Peyer's patch (tissue), 4 donors: ENCODE data around the gene SYK. TPM values are rescaled to one million over a fixed set of nuclear protein-coding genes. Genes with fewer than 3 reads are reported as not detected.
A peak's percentile ranks its signal among the peaks of the same experiment; 100 is the strongest.

Source experiments
- DNase-seq, 3 donors: peaks; one replicate each; pipeline ENCODE4 v3.0.0-alpha.2; 2017 to 2019
- H3K27ac ChIP-seq, 4 donors: fragments of 200-600 bp; sonication (generic); one replicate each; pipeline ENCODE4 v1.5.1; 2016 to 2019
- H3K27me3 ChIP-seq, 2 donors: fragments of 200-600 bp; sonication (generic); one replicate each; pipeline ENCODE4 v1.5.1; 2019
- H3K36me3 ChIP-seq, 3 donors: fragments of 200-600 bp; sonication (generic); one replicate each; pipeline ENCODE4 v1.5.1; 2016 to 2019
- H3K4me1 ChIP-seq, 4 donors: fragments of 200-600 bp; sonication (generic); one replicate each; pipeline ENCODE4 v1.5.1; 2016 to 2019
- H3K4me3 ChIP-seq, 4 donors: fragments of 200-600 bp; sonication (generic); 1 replicate in 3 of 4; 2 replicates in 1 of 4; pipeline ENCODE4 v1.5.1; 2016 to 2019; ENCODE audit warnings: mild to moderate bottlenecking in 1 of 4
- H3K9me3 ChIP-seq, 4 donors: fragments of 200-600 bp; sonication (generic); one replicate each; pipeline ENCODE4 v1.5.1; 2016 to 2019; ENCODE audit warnings: mild to moderate bottlenecking in 1 of 4
- CTCF ChIP-seq, 6 experiments: fragments of 450-650 bp in 4 of 6; fragments of 200-600 bp in 2 of 6; sonication (generic) in 1 of 6; IDR thresholded peaks; one replicate each; pipeline ENCODE4 v1.5.1; 2017 to 2019; ENCODE audit warnings: antibody characterized with exemption in 6 of 6, mild to moderate bottlenecking in 3 of 6, moderate library complexity in 1 of 6
- POLR2A ChIP-seq, 2 donors: fragments of 450-650 bp; IDR thresholded peaks; one replicate each; pipeline ENCODE4 v1.5.1; 2017; ENCODE audit warnings: antibody characterized with exemption in 2 of 2, mild to moderate bottlenecking in 2 of 2, moderate library complexity in 2 of 2
- total RNA-seq, 4 donors: library from RNA; depleted of rRNA; stranded (reverse); fragments of >200 nt; gene quantifications; one replicate each; pipeline ENCODE4 v1.1.0, GENCODE V29; 2016

The SYK gene
- total RNA-seq, 4 donors from 2014 or later: 48.7 to 81.7 (median 60.0) TPM

- no peak for TF ChIP-seq CTCF (IDR thresholded peaks at IDR 0.05)
- no peak for TF ChIP-seq POLR2A (IDR thresholded peaks at IDR 0.05)
- H3K27me3 ChIP-seq: no peaks in the 10 kb centered on the region
- H3K4me1 ChIP-seq: peaks cover 0 to 8% (median 2%) of the 10 kb centered on the region in 4 donors
- H3K9me3 ChIP-seq: no peaks in the 10 kb centered on the region
- peak overlapping the region in 1 of 4 donors; percentile 72 for H3K27ac ChIP-seq
- DNase-seq: no peak
- H3K36me3 ChIP-seq: no peaks in the 10 kb centered on the region
- no peak overlapping the region for H3K4me3 ChIP-seq
Observed at GRCh38 chr9:90813523-90813922, 11.9 kb downstream of the SYK start.

- no peaks in the 10 kb centered on the region for H3K36me3 ChIP-seq
- H3K27me3 ChIP-seq: no peaks in the 10 kb centered on the region
- H3K4me3 ChIP-seq: no peak overlapping the region
- TF ChIP-seq POLR2A (IDR thresholded peaks at IDR 0.05) (no peak), CTCF (IDR thresholded peaks at IDR 0.05) (no peak)
- H3K27ac ChIP-seq: peak overlapping the region in 1 of 4 donors; percentile 72
- no peaks in the 10 kb centered on the region for H3K9me3 ChIP-seq
- no peak for DNase-seq
- H3K4me1 ChIP-seq: peaks cover 0 to 5% (median 2%) of the 10 kb centered on the region in 4 donors
Observed at GRCh38 chr9:90814355-90814754, 12.7 kb downstream of the SYK start.

GRCh38 chr9:90815183-90815943, 13.7 kb downstream of the SYK start:
- TF ChIP-seq CTCF (IDR thresholded peaks at IDR 0.05) (no peak), POLR2A (IDR thresholded peaks at IDR 0.05) (no peak)
- H3K4me1 ChIP-seq: peaks cover 0 to 5% (median 2%) of the 10 kb centered on the region in 4 donors
- no peaks in the 10 kb centered on the region for H3K27me3 ChIP-seq
- peak in 2 of 3 donors; percentile 83 to 86 for DNase-seq
- H3K36me3 ChIP-seq: no peaks in the 10 kb centered on the region
- H3K27ac ChIP-seq: peak overlapping the region in 1 of 4 donors; percentile 72
- H3K9me3 ChIP-seq: no peaks in the 10 kb centered on the region
- no peak overlapping the region for H3K4me3 ChIP-seq

GRCh38 chr9:90815944-90816357, 14.3 kb downstream of the SYK start:
- Histone ChIP-seq H3K4me3 (no peak overlapping the region), H3K27me3 (no peaks in the 10 kb centered on the region), H3K9me3 (no peaks in the 10 kb centered on the region), H3K27ac (peak overlapping the region in 1 of 4 donors; percentile 72), H3K36me3 (no peaks in the 10 kb centered on the region), H3K4me1 (peaks cover 0 to 5% (median 2%) of the 10 kb centered on the region in 4 donors)
- no peak for DNase-seq
- TF ChIP-seq CTCF (IDR thresholded peaks at IDR 0.05) (no peak), POLR2A (IDR thresholded peaks at IDR 0.05) (no peak)

- Histone ChIP-seq H3K36me3 (no peaks in the 10 kb centered on the region), H3K9me3 (no peaks in the 10 kb centered on the region), H3K4me1 (peaks cover 0 to 5% (median 0%) of the 10 kb centered on the region in 4 donors), H3K4me3 (no peak overlapping the region), H3K27ac (no peak overlapping the region), H3K27me3 (no peaks in the 10 kb centered on the region)
- DNase-seq: no peak
- TF ChIP-seq CTCF (IDR thresholded peaks at IDR 0.05): no peak
- TF ChIP-seq POLR2A (IDR thresholded peaks at IDR 0.05): no peak
Observed at GRCh38 chr9:90816690-90817089, 15.1 kb downstream of the SYK start.
